GM21576 (cell line): ENCODE data around the gene ELP4.

Experiments
- ATAC-seq: cut with Tn5 transposase; IDR thresholded peaks from one replicate; pipeline ENCODE4 v1.9.1; 2021; ENCODE audit warnings: mild to moderate bottlenecking, moderate library complexity; ENCODE audit not compliant: unreplicated experiment

ELP4 gene

GRCh38 chr11:31797190-31798056, 287.9 kb downstream of the ELP4 start:
- no peak for ATAC-seq

- no peak for ATAC-seq
These were observed 288.5 kb downstream of the ELP4 start for GRCh38 chr11:31798057-31798553.

GRCh38 chr11:31798554-31799434, 289.2 kb downstream of the ELP4 start:
- ATAC-seq: peak; percentile 68

- no peak for ATAC-seq
These were observed 290.1 kb downstream of the ELP4 start for GRCh38 chr11:31799435-31800397.

- ATAC-seq: no peak
These were observed 291.1 kb downstream of the ELP4 start for GRCh38 chr11:31800398-31801265.

- no peak for ATAC-seq
These were observed 291.7 kb downstream of the ELP4 start for GRCh38 chr11:31801298-31801702.

GRCh38 chr11:31802000-31802551, 292.5 kb downstream of the ELP4 start:
- ATAC-seq: no peak

- no peak for ATAC-seq
These were observed 293.0 kb downstream of the ELP4 start for GRCh38 chr11:31802609-31802989.

- ATAC-seq: no peak
These were observed 293.6 kb downstream of the ELP4 start for GRCh38 chr11:31802990-31803812.

GRCh38 chr11:31803813-31804311, 294.3 kb downstream of the ELP4 start:
- ATAC-seq: no peak

GRCh38 chr11:31804312-31805036, 294.9 kb downstream of the ELP4 start:
- no peak for ATAC-seq

GRCh38 chr11:31805037-31805628, 295.6 kb downstream of the ELP4 start:
- no peak for ATAC-seq

GRCh38 chr11:31805629-31806185, 296.1 kb downstream of the ELP4 start:
- no peak for ATAC-seq

GRCh38 chr11:31806186-31806927, 296.8 kb downstream of the ELP4 start:
- ATAC-seq: no peak

- no peak for ATAC-seq
These were observed 297.6 kb downstream of the ELP4 start for GRCh38 chr11:31806928-31807798.
